Activated T-cell treated with anti-CD3 and anti-CD28 coated beads, Interleukin-2, amount 50 U/mL, for 24 hours (primary cell): ENCODE results near the gene NUP188.

Experiments
- DNase-seq: peaks from one replicate; pipeline ENCODE4 v3.0.0-alpha.2; 2020
- H3K27ac Mint-ChIP-seq: 2 replicates; pipeline ENCODE4 v1.8.0; 2020; ENCODE audit warnings: mild to moderate bottlenecking, mixed read lengths
- H3K27me3 Mint-ChIP-seq: 2 replicates; pipeline ENCODE4 v1.8.0; 2020; ENCODE audit warnings: mixed read lengths
- H3K36me3 Mint-ChIP-seq: 2 replicates; pipeline ENCODE4 v1.8.0; 2020; ENCODE audit warnings: low read depth, mixed read lengths
- H3K4me1 Mint-ChIP-seq: 2 replicates; pipeline ENCODE4 v1.8.0; 2020; ENCODE audit warnings: low read depth, mixed read lengths
- H3K4me3 Mint-ChIP-seq: 2 replicates; pipeline ENCODE4 v1.8.0; 2020; ENCODE audit warnings: mild to moderate bottlenecking, moderate library complexity, mixed read lengths
- H3K9me3 Mint-ChIP-seq: 2 replicates; pipeline ENCODE4 v1.8.0; 2020; ENCODE audit warnings: mixed read lengths

The NUP188 gene

GRCh38 chr9:128910906-128911305, 36.6 kb upstream of the NUP188 start:
- Mint-ChIP-seq H3K36me3 (peaks cover 72% of the 10 kb centered on the region), H3K27me3 (no peaks in the 10 kb centered on the region), H3K27ac (peak overlapping the region; percentile 3), H3K9me3 (no peaks in the 10 kb centered on the region), H3K4me3 (no peak overlapping the region), H3K4me1 (peaks cover 56% of the 10 kb centered on the region)
- no peak for DNase-seq

GRCh38 chr9:128911529-128912035, 35.9 kb upstream of the NUP188 start:
- peaks cover 54% of the 10 kb centered on the region for H3K4me1 Mint-ChIP-seq
- H3K27ac Mint-ChIP-seq = peak overlapping the region; percentile 78
- no peak for DNase-seq
- no peaks in the 10 kb centered on the region for H3K27me3 Mint-ChIP-seq
- peaks cover 76% of the 10 kb centered on the region for H3K36me3 Mint-ChIP-seq
- H3K4me3 Mint-ChIP-seq = no peak overlapping the region
- H3K9me3 Mint-ChIP-seq = no peaks in the 10 kb centered on the region

- Mint-ChIP-seq H3K4me3 (no peak overlapping the region), H3K27ac (peak overlapping the region; percentile 78), H3K27me3 (no peaks in the 10 kb centered on the region), H3K36me3 (peaks cover 77% of the 10 kb centered on the region), H3K4me1 (peaks cover 52% of the 10 kb centered on the region), H3K9me3 (no peaks in the 10 kb centered on the region)
- DNase-seq = no peak
Measured at GRCh38 chr9:128912270-128912853, 35.1 kb upstream of the NUP188 start.

- no peaks in the 10 kb centered on the region for H3K9me3 Mint-ChIP-seq
Measured at GRCh38 chr9:128913048-128913900, 34.2 kb upstream of the NUP188 start.

GRCh38 chr9:128913995-128914772, 33.3 kb upstream of the NUP188 start:
- peaks cover 73% of the 10 kb centered on the region for H3K36me3 Mint-ChIP-seq
- DNase-seq = no peak
- peak overlapping the region; percentile 29 for H3K27ac Mint-ChIP-seq
- peaks cover 50% of the 10 kb centered on the region for H3K4me1 Mint-ChIP-seq
- no peak overlapping the region for H3K4me3 Mint-ChIP-seq
- no peaks in the 10 kb centered on the region for H3K27me3 Mint-ChIP-seq
- H3K9me3 Mint-ChIP-seq = no peaks in the 10 kb centered on the region

More at GRCh38 chr9:128913048-128913900, 34.2 kb upstream of the NUP188 start:
- Mint-ChIP-seq H3K36me3 (peaks cover 77% of the 10 kb centered on the region), H3K4me3 (no peak overlapping the region), H3K27ac (peak overlapping the region; percentile 78), H3K4me1 (peaks cover 52% of the 10 kb centered on the region), H3K27me3 (no peaks in the 10 kb centered on the region)
- DNase-seq = no peak

- Mint-ChIP-seq H3K4me3 (no peak overlapping the region), H3K4me1 (peaks cover 40% of the 10 kb centered on the region), H3K9me3 (no peaks in the 10 kb centered on the region), H3K27me3 (no peaks in the 10 kb centered on the region), H3K27ac (no peak overlapping the region), H3K36me3 (peaks cover 57% of the 10 kb centered on the region)
- no peak for DNase-seq
Measured at GRCh38 chr9:128916204-128916603, 31.3 kb upstream of the NUP188 start.

- no peaks in the 10 kb centered on the region for H3K27me3 Mint-ChIP-seq
- no peak overlapping the region for H3K27ac Mint-ChIP-seq
- peaks cover 53% of the 10 kb centered on the region for H3K36me3 Mint-ChIP-seq
- DNase-seq = no peak
- H3K9me3 Mint-ChIP-seq = no peaks in the 10 kb centered on the region
- H3K4me3 Mint-ChIP-seq = no peak overlapping the region
- H3K4me1 Mint-ChIP-seq = peaks cover 36% of the 10 kb centered on the region
Measured at GRCh38 chr9:128916745-128917144, 30.8 kb upstream of the NUP188 start.

GRCh38 chr9:128917151-128917849, 30.2 kb upstream of the NUP188 start:
- no peak for DNase-seq
- Mint-ChIP-seq H3K27ac (peak overlapping the region; percentile 16), H3K27me3 (no peaks in the 10 kb centered on the region), H3K36me3 (peaks cover 48% of the 10 kb centered on the region), H3K4me1 (peaks cover 32% of the 10 kb centered on the region), H3K4me3 (no peak overlapping the region), H3K9me3 (no peaks in the 10 kb centered on the region)

GRCh38 chr9:128918921-128919320, 28.6 kb upstream of the NUP188 start:
- H3K36me3 Mint-ChIP-seq = peaks cover 39% of the 10 kb centered on the region
- H3K27me3 Mint-ChIP-seq = no peaks in the 10 kb centered on the region
- H3K4me1 Mint-ChIP-seq = peaks cover 16% of the 10 kb centered on the region
- DNase-seq = no peak
- no peaks in the 10 kb centered on the region for H3K9me3 Mint-ChIP-seq
- H3K4me3 Mint-ChIP-seq = no peak overlapping the region
- peak overlapping the region; percentile 52 for H3K27ac Mint-ChIP-seq

GRCh38 chr9:128919402-128920089, 28.0 kb upstream of the NUP188 start:
- Mint-ChIP-seq H3K27ac (no peak overlapping the region), H3K4me1 (peaks cover 11% of the 10 kb centered on the region), H3K27me3 (no peaks in the 10 kb centered on the region), H3K9me3 (no peaks in the 10 kb centered on the region), H3K4me3 (no peak overlapping the region), H3K36me3 (peaks cover 36% of the 10 kb centered on the region)
- no peak for DNase-seq

- Mint-ChIP-seq H3K27me3 (no peaks in the 10 kb centered on the region), H3K4me1 (peaks cover 7% of the 10 kb centered on the region), H3K4me3 (no peak within 1 kb of the TSS), H3K27ac (no peak within 1 kb of the TSS), H3K9me3 (no peaks in the 10 kb centered on the region), H3K36me3 (peaks cover 31% of the 10 kb centered on the region)
- DNase-seq = no peak
Measured at GRCh38 chr9:128920381-128921058, 27.0 kb upstream of the NUP188 start, which contains the start of gene PHYHD1. TSS of gene PHYHD1 (plus strand) at chr9:128920982. CDS start at chr9:128922324, 1,342 bp downstream.

- H3K9me3 Mint-ChIP-seq = no peaks in the 10 kb centered on the region
- no peaks in the 10 kb centered on the region for H3K27me3 Mint-ChIP-seq
- peak overlapping the region; percentile 31 for H3K4me3 Mint-ChIP-seq
- no peak overlapping the region for H3K27ac Mint-ChIP-seq
- H3K36me3 Mint-ChIP-seq = peaks cover 17% of the 10 kb centered on the region
- peaks cover 7% of the 10 kb centered on the region for H3K4me1 Mint-ChIP-seq
- no peak for DNase-seq
Measured at GRCh38 chr9:128921881-128922763, 25.4 kb upstream of the NUP188 start.
